Caco-2 (cell line): Measurements from ENCODE around the gene OSBP. TPM values are rescaled to one million over a fixed set of nuclear protein-coding genes. Genes with fewer than 3 reads are reported as not detected.

ENCODE experiments used
- BruUV-seq: library from RNA; stranded (reverse); fragments of 400-500 nt; replicated peaks from 2 replicates; lab custom pipeline; 2021; lab: Mats Ljungman, UMichigan
- CTCF ChIA-PET: fragments of 300-600 bp; sonication (Branson Sonifier 250); formaldehyde crosslinking; loops from one replicate; lab custom pipeline; 2022; ENCODE audit warnings: antibody characterized with exemption; lab: Charles Lee
- POLR2A ChIA-PET: fragments of 300-600 bp; sonication (Branson Sonifier 250); formaldehyde crosslinking; loops from one replicate; lab custom pipeline; 2022; ENCODE audit warnings: antibody characterized with exemption; lab: Charles Lee
- DNase-seq, 2 experiments: peaks; one replicate each; pipeline versions ENCODE4 v3.0.0 to v3.0.0-alpha.2; 2020 to 2022
- H3K27me3 ChIP-seq: replicated peaks from 2 replicates; pipeline ENCODE4 v1.6.0; 2011; ENCODE audit warnings: low read length; ENCODE audit not compliant: control insufficient read depth, insufficient read depth
- H3K36me3 ChIP-seq: 2 replicates; pipeline ENCODE4 v1.5.1; 2011; ENCODE audit warnings: low read length; ENCODE audit not compliant: control insufficient read depth, insufficient read depth
- H3K4me1 ChIP-seq: fragments of 250-450 bp; sonication (Bioruptor Pico); 2 replicates; pipeline ENCODE4 v1.5.1; 2020; ENCODE audit warnings: mild to moderate bottlenecking
- H3K4me3 ChIP-seq: 2 replicates; pipeline ENCODE4 v1.5.1; 2011; ENCODE audit warnings: low read depth, mild to moderate bottlenecking, control low read depth, low read length
- H3K9me3 ChIP-seq: fragments of 250-450 bp; sonication (Bioruptor Pico); 2 replicates; pipeline ENCODE4 v1.5.1; 2020; ENCODE audit warnings: mild to moderate bottlenecking, moderate library complexity
- H3K27ac Mint-ChIP-seq: one replicate; pipeline ENCODE4 v1.8.0; 2022; ENCODE audit warnings: mixed read lengths; ENCODE audit not compliant: unreplicated experiment
- H3K27me3 Mint-ChIP-seq: one replicate; pipeline ENCODE4 v1.8.0; 2022; ENCODE audit warnings: mixed read lengths; ENCODE audit not compliant: insufficient read depth, unreplicated experiment
- H3K36me3 Mint-ChIP-seq: one replicate; pipeline ENCODE4 v1.8.0; 2022; ENCODE audit warnings: mild to moderate bottlenecking, mixed read lengths; ENCODE audit not compliant: insufficient read depth, unreplicated experiment
- H3K4me1 Mint-ChIP-seq: one replicate; pipeline ENCODE4 v1.8.0; 2022; ENCODE audit warnings: low read depth, mixed read lengths; ENCODE audit not compliant: unreplicated experiment
- H3K4me3 Mint-ChIP-seq: one replicate; pipeline ENCODE4 v1.8.0; 2022; ENCODE audit warnings: mild to moderate bottlenecking, moderate library complexity, mixed read lengths; ENCODE audit not compliant: unreplicated experiment
- H3K9me3 Mint-ChIP-seq: one replicate; pipeline ENCODE4 v1.8.0; 2022; ENCODE audit warnings: mixed read lengths; ENCODE audit not compliant: unreplicated experiment
- intact Hi-C: fragments of 100-400 bp; cut with micrococcal nuclease; formaldehyde crosslinking; loops from one replicate; pipeline ENCODE4 v1.10.0; 2022; ENCODE audit not compliant: unreplicated experiment
- total RNA-seq: library from RNA; stranded (reverse); gene quantifications from 2 replicates; pipeline ENCODE4 v1.2.3, GENCODE V29; 2022
- TF ChIP-seq, protein P1 (sequence below), 2 experiments: fragments of 200-600 bp in 1 of 2; IDR thresholded peaks; 1 replicate in 1 of 2; 2 replicates in 1 of 2; pipeline versions ENCODE4 v1.5.1 to v1.8.0; 2011 to 2022; ENCODE audit warnings: antibody characterized with exemption in 1 of 2, control low read depth in 1 of 2, inconsistent platforms in 1 of 2, low read depth in 1 of 2, low read length in 1 of 2, mild to moderate bottlenecking in 1 of 2, moderate library complexity in 1 of 2; ENCODE audit not compliant: insufficient read depth in 1 of 2, severe bottlenecking in 1 of 2, unreplicated experiment in 1 of 2

OSBP gene
- total RNA-seq, 1 experiment from 2014 or later: 67.5 TPM

DNA sequence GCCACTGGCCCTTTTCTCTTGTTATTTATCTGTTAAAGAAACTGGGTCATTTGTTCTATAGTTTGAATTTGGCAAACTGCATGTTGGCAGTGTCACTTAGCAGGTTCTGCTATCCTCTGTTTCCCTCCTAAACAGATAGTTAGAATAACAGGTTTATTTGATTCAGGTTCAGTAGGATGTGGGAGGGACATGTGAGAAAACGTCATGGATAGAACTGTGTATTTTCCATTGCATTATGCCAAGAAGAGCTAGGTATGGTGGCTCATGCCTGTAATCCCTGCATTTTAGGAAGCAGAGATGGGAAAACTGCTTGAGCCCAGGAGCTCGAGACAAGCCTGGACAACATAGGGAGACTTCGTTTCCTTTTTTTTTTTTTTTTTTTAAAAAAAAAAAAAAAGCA, 29.0 kb upstream of the OSBP start:
- H3K9me3 Mint-ChIP-seq: no peaks in the 10 kb centered on the region
- no peaks in the 10 kb centered on the region; the same call in 1 of the 2 replicates for H3K36me3 ChIP-seq
- CTCF ChIA-PET: no interaction called here
- TF ChIP-seq, protein P1, sequence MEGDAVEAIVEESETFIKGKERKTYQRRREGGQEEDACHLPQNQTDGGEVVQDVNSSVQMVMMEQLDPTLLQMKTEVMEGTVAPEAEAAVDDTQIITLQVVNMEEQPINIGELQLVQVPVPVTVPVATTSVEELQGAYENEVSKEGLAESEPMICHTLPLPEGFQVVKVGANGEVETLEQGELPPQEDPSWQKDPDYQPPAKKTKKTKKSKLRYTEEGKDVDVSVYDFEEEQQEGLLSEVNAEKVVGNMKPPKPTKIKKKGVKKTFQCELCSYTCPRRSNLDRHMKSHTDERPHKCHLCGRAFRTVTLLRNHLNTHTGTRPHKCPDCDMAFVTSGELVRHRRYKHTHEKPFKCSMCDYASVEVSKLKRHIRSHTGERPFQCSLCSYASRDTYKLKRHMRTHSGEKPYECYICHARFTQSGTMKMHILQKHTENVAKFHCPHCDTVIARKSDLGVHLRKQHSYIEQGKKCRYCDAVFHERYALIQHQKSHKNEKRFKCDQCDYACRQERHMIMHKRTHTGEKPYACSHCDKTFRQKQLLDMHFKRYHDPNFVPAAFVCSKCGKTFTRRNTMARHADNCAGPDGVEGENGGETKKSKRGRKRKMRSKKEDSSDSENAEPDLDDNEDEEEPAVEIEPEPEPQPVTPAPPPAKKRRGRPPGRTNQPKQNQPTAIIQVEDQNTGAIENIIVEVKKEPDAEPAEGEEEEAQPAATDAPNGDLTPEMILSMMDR (IDR thresholded peaks at IDR 0.05; ENCODE audit: insufficient read depth in 1 of 2, low read depth in 1 of 2, low read length in 1 of 2, severe bottlenecking in 1 of 2, unreplicated experiment in 1 of 2): no peak
- H3K9me3 ChIP-seq: no peaks in the 10 kb centered on the region
- H3K27me3 Mint-ChIP-seq: no peaks in the 10 kb centered on the region
- POLR2A ChIA-PET: no interaction called here
- intact Hi-C loops: no loop called here
- H3K4me3 ChIP-seq: no peak overlapping the region
- 0 out of 2 replicates have a peak, but pooled peaks cover 3% of the 10 kb centered on the region for H3K4me1 ChIP-seq
- DNase-seq: no peak
- no peak overlapping the region for H3K4me3 Mint-ChIP-seq
- H3K27me3 ChIP-seq: no peaks in the 10 kb centered on the region
- no peaks in the 10 kb centered on the region for H3K4me1 Mint-ChIP-seq
- peaks cover 98% of the 10 kb centered on the region for H3K36me3 Mint-ChIP-seq
- BruUV-seq: no TSS peak
- H3K27ac Mint-ChIP-seq: no peak overlapping the region

DNA sequence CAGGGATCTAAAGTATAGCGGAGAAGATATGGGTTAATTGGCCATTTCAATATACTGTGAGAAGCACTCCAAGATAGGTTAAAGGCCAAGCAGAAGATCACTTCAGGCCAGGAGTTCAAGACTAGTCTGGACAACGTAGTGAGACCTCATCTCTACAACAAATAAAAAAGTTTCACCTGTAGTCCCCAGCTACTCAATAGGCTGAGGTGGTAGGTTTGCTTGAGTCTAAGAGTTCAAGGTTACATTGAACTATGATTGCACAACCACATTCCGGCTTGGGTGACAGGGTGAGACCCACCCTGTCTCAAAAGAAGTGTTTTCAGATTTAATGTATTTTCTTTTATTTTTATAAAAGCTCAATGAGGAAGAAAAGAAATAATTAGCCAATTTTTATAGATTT, 27.8 kb upstream of the OSBP start:
- no peak overlapping the region for H3K4me3 ChIP-seq
- Mint-ChIP-seq H3K9me3 (no peaks in the 10 kb centered on the region), H3K27ac (no peak overlapping the region), H3K27me3 (no peaks in the 10 kb centered on the region), H3K36me3 (peaks cover 98% of the 10 kb centered on the region), H3K4me3 (no peak overlapping the region), H3K4me1 (no peaks in the 10 kb centered on the region)
- CTCF ChIA-PET: no interaction called here
- 0 out of 2 replicates have a peak, but pooled peaks cover 3% of the 10 kb centered on the region for H3K4me1 ChIP-seq
- no peaks in the 10 kb centered on the region for H3K27me3 ChIP-seq
- no peaks in the 10 kb centered on the region for H3K9me3 ChIP-seq
- intact Hi-C loops: loop anchor here (2.0 kb wide), 1 partner anchor 37 kb away; no protein-coding TSS in a partner anchor
- TF ChIP-seq, protein P1 (IDR thresholded peaks at IDR 0.05; ENCODE audit: insufficient read depth in 1 of 2, low read depth in 1 of 2, low read length in 1 of 2, severe bottlenecking in 1 of 2, unreplicated experiment in 1 of 2): no peak
- DNase-seq: no peak
- no TSS peak for BruUV-seq
- POLR2A ChIA-PET: no interaction called here
- H3K36me3 ChIP-seq: no peaks in the 10 kb centered on the region; the same call in none of the 2 replicates

DNA sequence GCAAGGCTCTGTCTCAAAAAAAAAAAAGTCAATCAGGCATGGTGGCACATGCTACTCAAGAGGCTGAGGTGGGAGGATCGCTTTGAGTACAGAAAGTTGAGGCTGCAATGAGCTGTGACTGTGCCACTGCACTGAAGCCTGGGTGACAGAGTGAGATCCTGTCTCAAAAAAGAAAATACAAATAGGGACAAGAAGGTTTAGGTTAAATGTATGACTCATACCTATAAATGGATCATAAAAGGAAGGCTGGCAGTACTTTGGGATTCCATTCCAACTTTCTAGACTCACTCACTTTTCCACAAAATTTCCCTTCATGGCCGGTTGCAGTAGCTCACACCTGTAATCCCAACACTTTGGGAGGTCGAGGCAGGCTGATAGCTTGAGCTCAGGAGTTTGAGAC, 25.6 kb upstream of the OSBP start:
- Histone ChIP-seq H3K9me3 (no peaks in the 10 kb centered on the region), H3K27me3 (no peaks in the 10 kb centered on the region), H3K36me3 (peaks cover 2% of the 10 kb centered on the region), H3K4me1 (no peaks in the 10 kb centered on the region), H3K4me3 (no peak overlapping the region)
- no peaks in the 10 kb centered on the region for H3K27me3 Mint-ChIP-seq
- TF ChIP-seq, protein P1 (IDR thresholded peaks at IDR 0.05; ENCODE audit: insufficient read depth in 1 of 2, low read depth in 1 of 2, low read length in 1 of 2, severe bottlenecking in 1 of 2, unreplicated experiment in 1 of 2): no peak
- no peaks in the 10 kb centered on the region for H3K9me3 Mint-ChIP-seq
- no peak overlapping the region for H3K27ac Mint-ChIP-seq
- no peak overlapping the region for H3K4me3 Mint-ChIP-seq
- no peak for DNase-seq
- H3K4me1 Mint-ChIP-seq: no peaks in the 10 kb centered on the region
- intact Hi-C loops: no loop called here
- peaks cover 93% of the 10 kb centered on the region for H3K36me3 Mint-ChIP-seq
- ChIA-PET POLR2A (no interaction called here), CTCF (interaction anchor here (0.6 kb wide), 1 partner anchor 21 kb away, joined by 3 read pairs; no protein-coding TSS in a partner anchor)
- no TSS peak for BruUV-seq
